Right renal pelvis (tissue), 4 donors: Measurements from ENCODE around the gene AGAP5. TPM values are rescaled to one million over a fixed set of nuclear protein-coding genes. Genes with fewer than 3 reads are reported as not detected.
"Not testable (repeated sequence)": the region's sequence is repeated elsewhere in the genome, so short reads cannot be mapped to it uniquely, and the experiment has no call there.

ENCODE experiments used
- DNase-seq, 4 donors: peaks; one replicate each; pipeline ENCODE4 v3.0.0-alpha.2; 2013; ENCODE audit warnings: low read depth in 4 of 4, low spot score in 3 of 4, missing footprints in 1 of 4
- polyA plus RNA-seq, 4 donors: library from polyadenylated mRNA; unstranded; fragments of 120-200 nt; gene quantifications; one replicate each; pipeline ENCODE4 v1.2.1, GENCODE V29; 2013; ENCODE audit not compliant: insufficient read length in 4 of 4

Gene AGAP5
- polyA plus RNA-seq, 4 donors: 8.6 to 14.2 (median 9.2) TPM

- not testable (repeated sequence) for DNase-seq
Measured at GRCh38 chr10:73715179-73716156, 17.6 kb upstream of the AGAP5 start.

DNA sequence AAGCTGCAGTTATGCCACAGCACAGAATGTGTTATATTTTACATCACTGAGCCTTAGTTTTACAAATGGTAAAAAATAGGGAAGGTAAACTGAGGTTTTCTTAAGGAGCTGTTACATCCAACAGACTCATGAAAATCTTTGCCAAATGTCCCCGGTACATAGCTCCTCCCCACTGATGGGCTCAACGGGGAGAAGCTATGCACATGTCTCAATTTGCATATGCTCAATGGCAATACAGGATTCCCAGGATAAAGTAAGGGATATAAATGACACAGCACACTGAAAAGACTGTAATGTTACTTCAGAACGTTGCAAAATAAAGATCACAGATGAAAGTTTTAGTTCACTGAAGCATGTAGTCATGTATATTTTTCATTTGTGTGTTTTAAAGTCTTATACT lies 16.6 kb upstream of the AGAP5 start:
- not testable (repeated sequence) for DNase-seq

- not testable (repeated sequence) for DNase-seq
Measured at GRCh38 chr10:73713912-73714311, 16.0 kb upstream of the AGAP5 start.

- DNase-seq: not testable (repeated sequence)
Measured at GRCh38 chr10:73711683-73712082, 13.8 kb upstream of the AGAP5 start.

DNA sequence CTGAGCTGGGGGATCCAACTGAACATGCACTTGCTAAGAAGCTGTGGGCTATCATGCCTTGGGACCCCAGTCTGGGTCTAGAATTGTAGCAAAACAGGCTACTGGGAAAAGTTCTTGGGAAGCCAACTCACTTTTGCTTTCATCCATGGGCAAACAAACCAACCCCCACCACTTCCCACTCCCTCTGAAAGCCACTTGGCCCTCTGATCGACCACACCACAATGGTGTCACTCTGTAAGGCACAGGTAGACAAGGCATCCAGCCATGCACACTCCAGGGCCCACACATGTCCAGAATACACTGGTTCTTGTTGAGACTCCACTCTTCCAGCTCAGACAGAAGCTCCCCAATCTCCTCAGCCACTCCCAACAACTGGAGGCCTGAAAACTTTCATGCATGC lies 10.2 kb upstream of the AGAP5 start:
- not testable (repeated sequence) for DNase-seq

GRCh38 chr10:73707628-73708027 lies 9.7 kb upstream of the AGAP5 start:
- DNase-seq: not testable (repeated sequence)

- not testable (repeated sequence) for DNase-seq
Measured at GRCh38 chr10:73706488-73706887, 8.6 kb upstream of the AGAP5 start.

- not testable (repeated sequence) for DNase-seq
Measured at GRCh38 chr10:73705506-73706072, 7.7 kb upstream of the AGAP5 start.

DNA sequence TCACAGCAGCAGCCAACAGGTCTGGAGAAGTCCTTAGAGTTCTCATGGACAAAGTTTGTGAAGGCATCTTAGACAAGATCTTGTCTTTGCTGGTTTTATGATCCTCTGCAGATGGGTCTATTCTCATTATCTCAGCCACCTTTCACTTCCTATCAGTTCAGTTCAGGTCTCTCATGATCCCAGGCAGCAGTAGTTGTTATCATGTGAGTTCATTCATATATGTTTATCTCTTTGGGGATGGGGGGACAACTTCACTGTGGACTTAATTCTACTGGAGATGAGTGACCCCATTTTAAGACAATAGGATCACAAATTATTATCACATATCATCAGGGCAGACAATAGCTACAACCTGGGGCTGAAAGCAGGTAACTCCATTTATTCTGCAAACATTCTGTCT lies 6.0 kb upstream of the AGAP5 start:
- not testable (repeated sequence) for DNase-seq

GRCh38 chr10:73698819-73699218 lies 910 bp upstream of the AGAP5 start:
- not testable (repeated sequence) for DNase-seq

DNA sequence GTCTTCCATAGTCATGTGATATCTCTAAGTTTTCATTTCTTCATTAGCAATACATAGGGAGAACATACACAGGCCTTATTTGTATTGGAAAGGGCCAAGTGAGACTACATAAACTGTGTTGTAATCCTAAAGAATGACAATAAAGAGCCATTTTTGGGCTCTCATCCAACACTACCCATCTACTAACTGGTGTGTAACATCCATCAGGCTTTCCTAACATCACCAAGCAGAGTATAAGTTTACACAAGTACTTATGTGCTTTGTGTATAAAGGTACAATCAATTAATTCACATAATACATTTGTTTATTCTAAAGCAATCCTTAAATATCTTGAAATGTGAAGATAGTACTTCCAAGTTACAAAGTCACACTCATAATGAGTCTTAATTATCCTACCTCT lies 2.6 kb downstream of the AGAP5 start:
- not testable (repeated sequence) for DNase-seq

DNA sequence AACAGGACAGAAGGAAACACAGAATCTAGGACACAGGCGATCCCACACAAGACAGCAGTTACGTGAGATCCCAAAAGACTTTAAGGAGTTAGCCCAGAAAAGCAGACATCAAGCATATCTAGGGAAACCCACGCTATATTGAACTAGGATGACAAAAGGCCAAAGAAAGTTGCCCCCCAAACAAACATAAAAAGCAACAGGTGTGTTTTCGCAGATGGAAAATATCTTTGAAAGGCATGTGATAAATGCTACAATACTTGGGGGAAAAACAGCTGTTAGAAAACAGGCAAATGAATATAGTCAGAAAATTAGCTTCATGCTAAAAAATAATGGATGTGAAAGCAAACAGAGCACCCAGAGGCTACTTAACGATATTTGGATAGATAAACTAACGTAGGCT lies 7.2 kb downstream of the AGAP5 start:
- not testable (repeated sequence) for DNase-seq

DNA sequence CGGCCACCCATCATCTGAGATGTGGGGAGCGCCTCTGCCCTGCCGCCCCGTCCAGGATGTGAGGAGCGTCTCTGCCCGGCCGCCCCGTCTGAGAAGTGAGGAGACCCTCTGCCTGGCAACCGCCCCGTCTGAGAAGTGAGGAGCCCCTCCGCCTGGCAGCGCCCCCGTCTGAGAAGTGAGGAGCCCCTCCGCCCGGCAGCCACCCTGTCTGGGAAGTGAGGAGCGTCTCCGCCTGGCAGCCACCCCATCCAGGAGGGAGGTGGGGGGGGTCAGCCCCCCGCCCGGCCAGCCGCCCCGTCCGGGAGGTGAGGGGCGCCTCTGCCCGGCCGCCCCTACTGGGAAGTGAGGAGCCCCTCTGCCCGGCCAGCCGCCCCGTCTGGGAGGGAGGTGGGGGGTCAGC lies 8.3 kb downstream of the AGAP5 start:
- DNase-seq: not testable (repeated sequence)

DNA sequence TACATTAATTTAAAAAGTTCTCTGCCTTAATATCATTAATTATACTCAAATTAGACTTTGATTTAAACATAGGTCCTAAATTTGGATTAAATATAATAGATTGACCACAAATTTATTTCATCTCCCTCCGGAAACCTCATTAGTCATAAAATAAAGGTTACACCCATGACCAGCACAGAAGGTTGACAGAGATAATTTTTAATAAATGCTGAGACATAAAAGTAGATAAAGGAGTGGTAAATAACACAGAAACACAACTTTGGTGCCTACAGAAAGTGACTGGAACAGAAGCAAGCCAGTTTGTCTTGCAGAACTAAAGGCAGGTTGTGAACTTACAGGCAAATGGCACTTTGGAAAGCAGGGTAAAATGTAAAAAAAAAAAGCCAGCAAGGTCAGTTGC lies 10.3 kb downstream of the AGAP5 start:
- not testable (repeated sequence) for DNase-seq

GRCh38 chr10:73674546-73674945 lies 23.4 kb downstream of the AGAP5 start:
- DNase-seq: not testable (repeated sequence)

GRCh38 chr10:73668378-73668777 lies 29.5 kb downstream of the AGAP5 start:
- not testable (repeated sequence) for DNase-seq

- DNase-seq: not testable (repeated sequence)
Measured at GRCh38 chr10:73666153-73666809, 31.6 kb downstream of the AGAP5 start.

DNA sequence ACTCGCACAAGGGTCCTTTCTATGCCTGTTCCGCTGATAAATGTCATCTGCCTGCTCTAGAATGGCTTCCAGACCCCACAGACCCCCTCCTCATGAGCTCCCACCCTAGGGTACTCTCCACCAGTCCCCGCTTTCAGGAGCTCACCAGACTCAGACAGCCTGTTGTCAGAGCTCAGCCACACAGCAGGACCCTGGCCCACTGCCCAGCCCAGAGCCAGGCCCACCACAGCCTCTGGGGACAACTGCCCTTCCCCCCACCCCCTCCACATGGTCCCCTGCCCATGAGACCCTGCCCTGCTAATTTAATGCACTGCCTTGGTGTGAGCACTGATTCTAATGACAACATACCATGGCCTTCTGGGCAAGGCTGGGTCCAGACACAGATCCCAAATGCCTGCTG lies 32.3 kb downstream of the AGAP5 start:
- DNase-seq: not testable (repeated sequence)

- DNase-seq: not testable (repeated sequence)
Measured at GRCh38 chr10:73664156-73665040, 33.5 kb downstream of the AGAP5 start.

DNA sequence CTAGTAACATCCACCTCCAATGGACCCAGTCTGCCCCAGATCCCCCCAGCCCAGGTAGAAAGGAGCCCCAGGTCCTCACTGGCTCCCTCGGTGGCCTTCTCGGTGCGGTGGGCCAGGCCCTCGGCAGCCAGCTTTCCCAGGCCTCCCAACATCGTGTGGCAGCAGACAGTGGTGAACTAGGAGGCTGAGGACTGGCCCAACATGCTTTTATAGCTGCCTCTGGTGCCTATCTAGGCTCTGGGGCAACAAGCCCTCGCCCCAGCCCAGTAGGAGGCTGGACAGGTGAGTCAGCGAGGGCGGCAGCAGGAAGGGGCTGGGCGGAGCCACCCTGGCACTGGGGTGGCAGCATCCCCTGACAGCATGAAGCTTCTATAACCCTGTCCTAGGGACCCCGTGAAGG lies 34.3 kb downstream of the AGAP5 start:
- DNase-seq: not testable (repeated sequence)
